Neural cell (in vitro differentiated cells): ENCODE measurements around the gene INPP5D. TPM values are rescaled to one million over a fixed set of nuclear protein-coding genes. Genes with fewer than 3 reads are reported as not detected.
"Not testable (repeated sequence)": the region's sequence is repeated elsewhere in the genome, so short reads cannot be mapped to it uniquely, and the experiment has no call there.

Source experiments
- H2AFZ ChIP-seq: fragments of 200-600, 300-800 bp; sonication (generic), shearing (Covaris generic); 2 replicates; pipeline ENCODE4 v1.6.0; 2014; ENCODE audit warnings: low read depth, mild to moderate bottlenecking, antibody characterized with exemption, low read length, moderate library complexity
- H3F3A ChIP-seq: fragments of 200-600 bp; shearing (Covaris generic); 2 replicates; pipeline ENCODE4 v1.6.1; 2016; ENCODE audit warnings: mild to moderate bottlenecking, moderate library complexity, mixed read lengths, antibody characterized with exemption, low read length; ENCODE audit not compliant: insufficient read depth, poor library complexity, severe bottlenecking
- H3K27ac ChIP-seq: fragments of 200-600, 300-800 bp; sonication (generic), shearing (Covaris generic); 2 replicates; pipeline ENCODE4 v1.5.1; 2014; ENCODE audit warnings: mild to moderate bottlenecking, low read length, moderate library complexity
- H3K27me3 ChIP-seq: fragments of 300-800, 200-600 bp; sonication (generic), shearing (Covaris generic); 2 replicates; pipeline ENCODE4 v1.6.0; 2014; ENCODE audit warnings: mild to moderate bottlenecking, low read depth, low read length, moderate library complexity; ENCODE audit not compliant: insufficient read depth
- H3K36me3 ChIP-seq: fragments of 300-800, 200-600 bp; sonication (generic), shearing (Covaris generic); 2 replicates; pipeline ENCODE4 v1.5.1; 2014; ENCODE audit warnings: mild to moderate bottlenecking, antibody characterized with exemption, low read length, moderate library complexity; ENCODE audit not compliant: insufficient read depth
- H3K4me2 ChIP-seq: fragments of 300-800, 200-600 bp; sonication (generic), shearing (Covaris generic); 2 replicates; pipeline ENCODE4 v1.6.0; 2014; ENCODE audit warnings: mild to moderate bottlenecking, low read length
- H3K4me3 ChIP-seq: fragments of 300-800, 200-600 bp; sonication (generic), shearing (Covaris generic); 2 replicates; pipeline ENCODE4 v1.5.1; 2014; ENCODE audit warnings: mild to moderate bottlenecking, low read length, moderate library complexity
- H3K79me2 ChIP-seq: fragments of 200-600 bp; shearing (Covaris generic); replicated peaks from 2 replicates; pipeline ENCODE4 v1.6.0; 2014; ENCODE audit warnings: mild to moderate bottlenecking, low read length, moderate library complexity; ENCODE audit not compliant: insufficient read depth
- H3K9ac ChIP-seq: fragments of 300-800, 200-600 bp; sonication (generic), shearing (Covaris generic); 2 replicates; pipeline ENCODE4 v1.6.1; 2016; ENCODE audit warnings: mild to moderate bottlenecking, low read length, mixed read lengths
- H3K9me2 ChIP-seq: fragments of 200-600 bp; shearing (Covaris generic); 2 replicates; pipeline ENCODE4 v1.6.1; 2016; ENCODE audit warnings: mild to moderate bottlenecking, low read length, mixed read lengths; ENCODE audit not compliant: insufficient read depth
- H3K9me3 ChIP-seq: fragments of 200-600, 300-800 bp; sonication (generic), shearing (Covaris generic); 2 replicates; pipeline ENCODE4 v1.6.1; 2016; ENCODE audit warnings: mild to moderate bottlenecking, mixed run types, low read length, moderate library complexity, mixed read lengths
- H4K20me1 ChIP-seq: fragments of 200-600 bp; shearing (Covaris generic); 2 replicates; pipeline ENCODE4 v1.6.1; 2016; ENCODE audit warnings: mild to moderate bottlenecking, mixed run types; ENCODE audit not compliant: insufficient read depth
- EP300 ChIP-seq: fragments of 450-650 bp; conservative IDR thresholded peaks from 2 replicates; pipeline ENCODE4 v1.6.1; 2014; ENCODE audit warnings: antibody characterized with exemption, mild to moderate bottlenecking, moderate library complexity; ENCODE audit not compliant: poor library complexity, severe bottlenecking
- EZH2 ChIP-seq: fragments of 200-600, 300-800 bp; shearing (Covaris generic), sonication (generic); IDR thresholded peaks from 2 replicates; pipeline ENCODE4 v1.6.1; 2014; ENCODE audit warnings: antibody characterized with exemption, low read length, borderline replicate concordance, mild to moderate bottlenecking; ENCODE audit not compliant: insufficient read depth, poor library complexity, severe bottlenecking
- MXI1 ChIP-seq: fragments of 450-650 bp; conservative IDR thresholded peaks from 2 replicates; pipeline ENCODE4 v1.6.1; 2014; ENCODE audit warnings: antibody characterized with exemption, mild to moderate bottlenecking; ENCODE audit not compliant: poor library complexity, severe bottlenecking
- POLR2AphosphoS5 ChIP-seq: IDR thresholded peaks from 2 replicates; pipeline ENCODE4 v1.6.1; 2012
- RAD21 ChIP-seq: fragments of 450-650 bp; conservative IDR thresholded peaks from 2 replicates; pipeline ENCODE4 v1.6.1; 2014; ENCODE audit warnings: antibody characterized with exemption, mild to moderate bottlenecking, moderate library complexity
- SMC3 ChIP-seq: fragments of 450-650 bp; conservative IDR thresholded peaks from 2 replicates; pipeline ENCODE4 v1.6.1; 2014; ENCODE audit warnings: antibody characterized with exemption, mild to moderate bottlenecking, moderate library complexity; ENCODE audit not compliant: poor library complexity
- TAF1 ChIP-seq: IDR thresholded peaks from 2 replicates; pipeline ENCODE4 v1.6.1; 2012; ENCODE audit warnings: low read depth
- polyA plus RNA-seq: library from polyadenylated mRNA; depleted of rRNA; stranded (reverse); fragments of >200 nt; gene quantifications from 2 replicates; pipeline ENCODE4 v1.2.3, GENCODE V29; 2014
- TF ChIP-seq, protein P1 (sequence below): IDR thresholded peaks from 2 replicates; pipeline ENCODE4 v1.6.1; 2012; ENCODE audit warnings: borderline replicate concordance
- TF ChIP-seq, protein P2 (sequence below): fragments of 450-650 bp; IDR thresholded peaks from 2 replicates; pipeline ENCODE4 v1.5.1; 2014; ENCODE audit warnings: antibody characterized with exemption, mild to moderate bottlenecking, moderate library complexity; ENCODE audit not compliant: poor library complexity, severe bottlenecking

Gene INPP5D
- polyA plus RNA-seq, 1 donor from 2014 or later = not detected

DNA sequence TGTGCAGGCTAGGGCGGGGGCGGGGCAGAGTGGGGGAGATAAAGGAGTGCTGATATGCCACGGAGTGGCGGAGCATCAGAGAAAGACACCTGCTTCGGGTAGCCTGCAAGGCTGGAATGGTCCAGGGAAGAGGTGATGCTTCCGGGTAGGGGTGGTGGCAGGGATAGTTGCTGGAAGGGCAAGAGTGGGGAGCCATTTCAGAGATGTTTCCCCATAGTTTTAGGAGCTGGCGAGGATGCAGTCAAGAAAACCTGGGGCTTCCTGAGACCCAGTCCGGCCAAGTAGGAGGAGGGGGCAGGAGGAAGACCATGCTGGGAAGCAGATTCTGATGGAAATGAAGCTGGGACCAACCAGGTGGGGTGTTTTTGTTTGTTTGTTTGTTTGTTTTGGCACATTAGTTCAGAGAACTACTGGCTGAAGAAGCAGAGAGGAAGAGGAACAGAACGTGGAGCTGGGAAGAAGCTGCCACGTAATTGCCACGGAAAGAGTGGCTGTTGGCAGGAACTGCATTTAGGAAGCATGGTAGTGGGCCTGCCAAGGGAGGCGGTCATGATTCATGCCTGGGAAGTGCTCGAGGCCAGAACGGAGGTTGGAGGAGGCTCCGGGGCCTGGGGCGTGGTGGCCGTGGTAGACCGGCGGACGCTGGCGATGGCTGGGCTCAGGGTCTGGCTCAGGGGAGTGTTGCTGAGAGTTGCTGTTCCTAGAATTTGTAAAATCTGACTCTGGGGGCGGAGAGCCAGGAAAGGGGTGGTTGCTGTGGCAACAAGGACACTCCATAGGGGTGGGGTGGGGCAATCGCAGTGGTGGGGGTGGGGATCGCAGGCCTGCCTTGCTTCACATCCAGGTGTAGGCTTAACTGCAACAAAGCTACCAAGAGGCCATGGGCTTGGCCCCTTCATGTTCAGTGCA is 8.6 kb upstream of the INPP5D start:
- H3K27me3 ChIP-seq = peaks cover 4% of the 10 kb centered on the region
- TF ChIP-seq EP300 (no peak), SMC3 (no peak), RAD21 (no peak), POLR2AphosphoS5 (no peak), MXI1 (no peak), TAF1 (no peak), EZH2 (no peak)
- TF ChIP-seq, protein P1, sequence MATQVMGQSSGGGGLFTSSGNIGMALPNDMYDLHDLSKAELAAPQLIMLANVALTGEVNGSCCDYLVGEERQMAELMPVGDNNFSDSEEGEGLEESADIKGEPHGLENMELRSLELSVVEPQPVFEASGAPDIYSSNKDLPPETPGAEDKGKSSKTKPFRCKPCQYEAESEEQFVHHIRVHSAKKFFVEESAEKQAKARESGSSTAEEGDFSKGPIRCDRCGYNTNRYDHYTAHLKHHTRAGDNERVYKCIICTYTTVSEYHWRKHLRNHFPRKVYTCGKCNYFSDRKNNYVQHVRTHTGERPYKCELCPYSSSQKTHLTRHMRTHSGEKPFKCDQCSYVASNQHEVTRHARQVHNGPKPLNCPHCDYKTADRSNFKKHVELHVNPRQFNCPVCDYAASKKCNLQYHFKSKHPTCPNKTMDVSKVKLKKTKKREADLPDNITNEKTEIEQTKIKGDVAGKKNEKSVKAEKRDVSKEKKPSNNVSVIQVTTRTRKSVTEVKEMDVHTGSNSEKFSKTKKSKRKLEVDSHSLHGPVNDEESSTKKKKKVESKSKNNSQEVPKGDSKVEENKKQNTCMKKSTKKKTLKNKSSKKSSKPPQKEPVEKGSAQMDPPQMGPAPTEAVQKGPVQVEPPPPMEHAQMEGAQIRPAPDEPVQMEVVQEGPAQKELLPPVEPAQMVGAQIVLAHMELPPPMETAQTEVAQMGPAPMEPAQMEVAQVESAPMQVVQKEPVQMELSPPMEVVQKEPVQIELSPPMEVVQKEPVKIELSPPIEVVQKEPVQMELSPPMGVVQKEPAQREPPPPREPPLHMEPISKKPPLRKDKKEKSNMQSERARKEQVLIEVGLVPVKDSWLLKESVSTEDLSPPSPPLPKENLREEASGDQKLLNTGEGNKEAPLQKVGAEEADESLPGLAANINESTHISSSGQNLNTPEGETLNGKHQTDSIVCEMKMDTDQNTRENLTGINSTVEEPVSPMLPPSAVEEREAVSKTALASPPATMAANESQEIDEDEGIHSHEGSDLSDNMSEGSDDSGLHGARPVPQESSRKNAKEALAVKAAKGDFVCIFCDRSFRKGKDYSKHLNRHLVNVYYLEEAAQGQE = no peak
- TF ChIP-seq, protein P2, sequence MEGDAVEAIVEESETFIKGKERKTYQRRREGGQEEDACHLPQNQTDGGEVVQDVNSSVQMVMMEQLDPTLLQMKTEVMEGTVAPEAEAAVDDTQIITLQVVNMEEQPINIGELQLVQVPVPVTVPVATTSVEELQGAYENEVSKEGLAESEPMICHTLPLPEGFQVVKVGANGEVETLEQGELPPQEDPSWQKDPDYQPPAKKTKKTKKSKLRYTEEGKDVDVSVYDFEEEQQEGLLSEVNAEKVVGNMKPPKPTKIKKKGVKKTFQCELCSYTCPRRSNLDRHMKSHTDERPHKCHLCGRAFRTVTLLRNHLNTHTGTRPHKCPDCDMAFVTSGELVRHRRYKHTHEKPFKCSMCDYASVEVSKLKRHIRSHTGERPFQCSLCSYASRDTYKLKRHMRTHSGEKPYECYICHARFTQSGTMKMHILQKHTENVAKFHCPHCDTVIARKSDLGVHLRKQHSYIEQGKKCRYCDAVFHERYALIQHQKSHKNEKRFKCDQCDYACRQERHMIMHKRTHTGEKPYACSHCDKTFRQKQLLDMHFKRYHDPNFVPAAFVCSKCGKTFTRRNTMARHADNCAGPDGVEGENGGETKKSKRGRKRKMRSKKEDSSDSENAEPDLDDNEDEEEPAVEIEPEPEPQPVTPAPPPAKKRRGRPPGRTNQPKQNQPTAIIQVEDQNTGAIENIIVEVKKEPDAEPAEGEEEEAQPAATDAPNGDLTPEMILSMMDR = no peak
- H3K79me2 ChIP-seq = no peaks in the 10 kb centered on the region
- no peak overlapping the region for H3K27ac ChIP-seq
- H4K20me1 ChIP-seq = no peaks in the 10 kb centered on the region
- no peaks in the 10 kb centered on the region for H3F3A ChIP-seq
- no peak overlapping the region for H3K9ac ChIP-seq
- H3K4me2 ChIP-seq = no peak overlapping the region
- no peaks in the 10 kb centered on the region for H3K9me2 ChIP-seq
- no peak overlapping the region for H2AFZ ChIP-seq
- H3K9me3 ChIP-seq = no peaks in the 10 kb centered on the region
- H3K36me3 ChIP-seq = no peaks in the 10 kb centered on the region
- H3K4me3 ChIP-seq = no peak overlapping the region

DNA sequence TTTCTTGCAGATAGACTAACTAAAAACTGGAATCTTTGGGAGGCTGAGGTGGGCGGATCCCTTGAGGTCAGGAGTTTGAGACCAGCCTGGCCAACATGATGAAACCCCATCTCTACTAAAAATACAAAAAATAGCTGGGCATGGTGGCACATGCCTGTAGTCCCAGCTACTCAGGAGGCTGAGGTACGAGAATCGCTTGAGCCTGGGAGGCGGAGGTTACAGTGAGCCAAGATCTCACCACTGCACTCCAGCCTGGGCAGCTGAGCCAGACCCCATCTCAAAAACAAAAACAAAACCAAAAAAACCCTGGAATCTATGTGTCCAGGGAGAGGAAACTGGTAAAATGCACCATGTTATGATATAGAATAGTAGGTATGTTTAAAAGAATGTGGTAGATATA is 7.6 kb upstream of the INPP5D start:
- H3K4me2 ChIP-seq, H2AFZ ChIP-seq, H3K27ac ChIP-seq, H3K9me3 ChIP-seq, H3K36me3 ChIP-seq, H3K9ac ChIP-seq, H3F3A ChIP-seq, H3K4me3 ChIP-seq, H3K27me3 ChIP-seq, H4K20me1 ChIP-seq, H3K9me2 ChIP-seq, H3K79me2 ChIP-seq: not testable (repeated sequence)
